CD14-positive monocyte (primary cell): Measurements from ENCODE around the gene TP53TG5. TPM values are rescaled to one million over a fixed set of nuclear protein-coding genes. Genes with fewer than 3 reads are reported as not detected.

ENCODE experiments used
- DNase-seq, 3 donors: peaks; one replicate each; pipeline ENCODE4 v3.0.0-alpha.2; 2011 to 2022
- H2AFZ ChIP-seq: 2 replicates; pipeline ENCODE4 v1.6.0; 2012; ENCODE audit warnings: mild to moderate bottlenecking, low read depth, low read length, inconsistent platforms; ENCODE audit not compliant: insufficient read depth, poor library complexity, severe bottlenecking
- H3K27ac ChIP-seq, 2 donors: 1 replicate in 1 of 2; 2 replicates in 1 of 2; pipeline ENCODE4 v1.5.1; 2012 to 2013; ENCODE audit warnings: low read length in 2 of 2, control low read depth in 1 of 2, inconsistent platforms in 1 of 2, low read depth in 1 of 2, mild to moderate bottlenecking in 1 of 2
- H3K27me3 ChIP-seq, 2 donors: one replicate each; pipeline versions ENCODE4 v1.6.0 to v1.6.1; 2011 to 2013; ENCODE audit warnings: low read length in 2 of 2; ENCODE audit not compliant: control insufficient read depth in 2 of 2, insufficient read depth in 2 of 2
- H3K36me3 ChIP-seq, 2 donors: replicated peaks in 1 of 2; 1 replicate in 1 of 2; 2 replicates in 1 of 2; pipeline versions ENCODE4 v1.5.1 to v1.6.1; 2012 to 2013; ENCODE audit warnings: low read length in 2 of 2, control low read depth in 1 of 2, inconsistent platforms in 1 of 2, mild to moderate bottlenecking in 1 of 2; ENCODE audit not compliant: insufficient read depth in 2 of 2, control insufficient read depth in 1 of 2
- H3K4me1 ChIP-seq, 2 donors: 1 replicate in 1 of 2; 2 replicates in 1 of 2; pipeline versions ENCODE4 v1.5.1 to v1.6.1; 2012 to 2013; ENCODE audit warnings: low read length in 2 of 2, control low read depth in 1 of 2, inconsistent platforms in 1 of 2, mild to moderate bottlenecking in 1 of 2, moderate library complexity in 1 of 2; ENCODE audit not compliant: insufficient read depth in 2 of 2, control insufficient read depth in 1 of 2
- H3K4me2 ChIP-seq: replicated peaks from 2 replicates; pipeline ENCODE3; 2012; ENCODE audit warnings: low read length, moderate library complexity, mild to moderate bottlenecking; ENCODE audit not compliant: poor library complexity, severe bottlenecking; ENCODE audit errors: extremely low read depth
- H3K4me3 ChIP-seq, 3 experiments: fragments of 200-600 bp in 1 of 3; sonication (generic) in 1 of 3; replicated peaks in 1 of 3; 1 replicate in 2 of 3; 2 replicates in 1 of 3; pipeline ENCODE4 v1.5.1; 2011 to 2013; ENCODE audit warnings: low read length in 3 of 3, mild to moderate bottlenecking in 3 of 3, control low read depth in 2 of 3, low read depth in 2 of 3, inconsistent platforms in 1 of 3, moderate library complexity in 1 of 3
- H3K79me2 ChIP-seq: 2 replicates; pipeline ENCODE4 v1.6.0; 2012; ENCODE audit warnings: mild to moderate bottlenecking, control low read depth, inconsistent platforms, low read length, moderate library complexity; ENCODE audit not compliant: insufficient read depth
- H3K9ac ChIP-seq: 2 replicates; pipeline ENCODE4 v1.6.0; 2017; ENCODE audit warnings: low read length, mild to moderate bottlenecking; ENCODE audit not compliant: insufficient read depth, poor library complexity, severe bottlenecking
- H3K9me3 ChIP-seq, 2 donors: replicated peaks in 1 of 2; 1 replicate in 1 of 2; 2 replicates in 1 of 2; pipeline versions ENCODE4 v1.5.1 to v1.6.1; 2012 to 2013; ENCODE audit warnings: low read length in 2 of 2, control low read depth in 1 of 2; ENCODE audit not compliant: control insufficient read depth in 1 of 2, insufficient read depth in 1 of 2
- H4K20me1 ChIP-seq: 2 replicates; pipeline ENCODE4 v1.6.0; 2012; ENCODE audit warnings: mild to moderate bottlenecking, low read length, control low read depth, moderate library complexity; ENCODE audit not compliant: insufficient read depth
- H3K27ac Mint-ChIP-seq, 7 donors: one replicate each; pipeline ENCODE4 v1.8.0; 2020; ENCODE audit warnings: mild to moderate bottlenecking in 7 of 7, mixed read lengths in 7 of 7, moderate library complexity in 6 of 7, inconsistent platforms in 2 of 7
- H3K27me3 Mint-ChIP-seq, 3 donors: one replicate each; pipeline ENCODE4 v1.8.0; 2021 to 2022; ENCODE audit warnings: low read depth in 3 of 3, mild to moderate bottlenecking in 3 of 3, mixed read lengths in 3 of 3, moderate library complexity in 3 of 3, inconsistent platforms in 1 of 3
- H3K36me3 Mint-ChIP-seq, 2 donors: one replicate each; pipeline ENCODE4 v1.8.0; 2020; ENCODE audit warnings: mixed read lengths in 2 of 2, inconsistent platforms in 1 of 2, mild to moderate bottlenecking in 1 of 2
- H3K4me1 Mint-ChIP-seq: one replicate; pipeline ENCODE4 v1.8.0; 2020; ENCODE audit warnings: mild to moderate bottlenecking, mixed read lengths
- H3K4me3 Mint-ChIP-seq, 2 donors: one replicate each; pipeline ENCODE4 v1.8.0; 2020; ENCODE audit warnings: mild to moderate bottlenecking in 2 of 2, mixed read lengths in 2 of 2, moderate library complexity in 1 of 2
- H3K9me3 Mint-ChIP-seq, 7 donors: one replicate each; pipeline ENCODE4 v1.8.0; 2020 to 2022; ENCODE audit warnings: mixed read lengths in 7 of 7, mild to moderate bottlenecking in 6 of 7, moderate library complexity in 6 of 7, inconsistent platforms in 2 of 7
- WGBS: methylation state at CpG from one replicate; pipeline ENCODE4 v1.1.5; 2013; ENCODE audit warnings: missing lambda C conversion rate; ENCODE audit not compliant: insufficient coverage; 5-methylcytosine and 5-hydroxymethylcytosine counted together
- intact Hi-C, 2 donors: fragments of 100-400 bp; cut with micrococcal nuclease; formaldehyde crosslinking; loops; one replicate each; pipeline versions ENCODE4 v1.15.0 to v1.15.1; 2023
- polyA plus RNA-seq, 3 donors: library from polyadenylated mRNA; depleted of rRNA in 1 of 3; unstranded in 2 of 3; stranded (reverse) in 1 of 3; fragments of 300-500 nt in 2 of 3; fragments of >200 nt in 1 of 3; fragmentation: Illumina TruSeq in 2 of 3; gene quantifications; 1 replicate in 2 of 3; 2 replicates in 1 of 3; pipeline ENCODE4 v1.2.3, GENCODE V29; 2012 to 2021
- TF ChIP-seq, protein P1 (sequence below): fragments of 200-600 bp; IDR thresholded peaks from one replicate; pipeline ENCODE4 v1.8.0; 2022; ENCODE audit warnings: antibody characterized with exemption, mild to moderate bottlenecking

TP53TG5 gene
- polyA plus RNA-seq, 3 donors = 0.11 TPM; not detected in 2

DNA sequence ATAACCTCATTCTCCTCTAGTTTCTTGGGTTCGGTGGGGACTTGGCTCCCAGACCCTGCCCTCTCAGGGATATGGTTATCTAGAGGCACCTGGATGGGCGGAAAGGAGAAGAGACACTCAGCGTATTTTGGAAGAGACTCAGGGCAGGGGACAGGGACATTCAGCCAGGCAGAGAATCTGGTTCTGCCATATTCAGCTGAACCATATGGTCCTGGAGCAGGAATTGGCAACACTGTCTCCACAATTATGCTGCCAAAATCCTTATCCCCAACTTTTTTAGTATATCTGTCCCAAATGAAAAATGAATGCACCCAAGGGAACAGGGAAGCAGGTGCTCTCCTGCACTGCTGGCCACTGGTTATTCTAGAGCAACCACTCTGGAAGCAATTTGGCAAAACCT is 47.6 kb downstream of the TP53TG5 start:
- Mint-ChIP-seq H3K27me3 (peaks cover 0 to 2% (median 0%) of the 10 kb centered on the region in 3 donors), H3K36me3 (peaks cover 9 to 37% of the 10 kb centered on the region in 2 donors), H3K4me3 (no peak overlapping the region), H3K27ac (no peak overlapping the region), H3K4me1 (no peaks in the 10 kb centered on the region), H3K9me3 (no peaks in the 10 kb centered on the region)
- Histone ChIP-seq H3K27me3 (no peaks in the 10 kb centered on the region), H3K9ac (no peak overlapping the region), H3K36me3 (peaks cover 0 to 29% of the 10 kb centered on the region in 2 donors), H3K79me2 (no peaks in the 10 kb centered on the region), H3K27ac (no peak overlapping the region), H3K9me3 (no peaks in the 10 kb centered on the region), H2AFZ (no peak overlapping the region), H3K4me3 (no peak overlapping the region), H3K4me1 (no peaks in the 10 kb centered on the region), H3K4me2 (no peak overlapping the region), H4K20me1 (no peaks in the 10 kb centered on the region)
- WGBS = no CpG with 5 or more reads among the region's 3 CpGs
- TF ChIP-seq, protein P1, sequence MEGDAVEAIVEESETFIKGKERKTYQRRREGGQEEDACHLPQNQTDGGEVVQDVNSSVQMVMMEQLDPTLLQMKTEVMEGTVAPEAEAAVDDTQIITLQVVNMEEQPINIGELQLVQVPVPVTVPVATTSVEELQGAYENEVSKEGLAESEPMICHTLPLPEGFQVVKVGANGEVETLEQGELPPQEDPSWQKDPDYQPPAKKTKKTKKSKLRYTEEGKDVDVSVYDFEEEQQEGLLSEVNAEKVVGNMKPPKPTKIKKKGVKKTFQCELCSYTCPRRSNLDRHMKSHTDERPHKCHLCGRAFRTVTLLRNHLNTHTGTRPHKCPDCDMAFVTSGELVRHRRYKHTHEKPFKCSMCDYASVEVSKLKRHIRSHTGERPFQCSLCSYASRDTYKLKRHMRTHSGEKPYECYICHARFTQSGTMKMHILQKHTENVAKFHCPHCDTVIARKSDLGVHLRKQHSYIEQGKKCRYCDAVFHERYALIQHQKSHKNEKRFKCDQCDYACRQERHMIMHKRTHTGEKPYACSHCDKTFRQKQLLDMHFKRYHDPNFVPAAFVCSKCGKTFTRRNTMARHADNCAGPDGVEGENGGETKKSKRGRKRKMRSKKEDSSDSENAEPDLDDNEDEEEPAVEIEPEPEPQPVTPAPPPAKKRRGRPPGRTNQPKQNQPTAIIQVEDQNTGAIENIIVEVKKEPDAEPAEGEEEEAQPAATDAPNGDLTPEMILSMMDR = no peak
- DNase-seq = no peak
- intact Hi-C loops = no loop called here

DNA sequence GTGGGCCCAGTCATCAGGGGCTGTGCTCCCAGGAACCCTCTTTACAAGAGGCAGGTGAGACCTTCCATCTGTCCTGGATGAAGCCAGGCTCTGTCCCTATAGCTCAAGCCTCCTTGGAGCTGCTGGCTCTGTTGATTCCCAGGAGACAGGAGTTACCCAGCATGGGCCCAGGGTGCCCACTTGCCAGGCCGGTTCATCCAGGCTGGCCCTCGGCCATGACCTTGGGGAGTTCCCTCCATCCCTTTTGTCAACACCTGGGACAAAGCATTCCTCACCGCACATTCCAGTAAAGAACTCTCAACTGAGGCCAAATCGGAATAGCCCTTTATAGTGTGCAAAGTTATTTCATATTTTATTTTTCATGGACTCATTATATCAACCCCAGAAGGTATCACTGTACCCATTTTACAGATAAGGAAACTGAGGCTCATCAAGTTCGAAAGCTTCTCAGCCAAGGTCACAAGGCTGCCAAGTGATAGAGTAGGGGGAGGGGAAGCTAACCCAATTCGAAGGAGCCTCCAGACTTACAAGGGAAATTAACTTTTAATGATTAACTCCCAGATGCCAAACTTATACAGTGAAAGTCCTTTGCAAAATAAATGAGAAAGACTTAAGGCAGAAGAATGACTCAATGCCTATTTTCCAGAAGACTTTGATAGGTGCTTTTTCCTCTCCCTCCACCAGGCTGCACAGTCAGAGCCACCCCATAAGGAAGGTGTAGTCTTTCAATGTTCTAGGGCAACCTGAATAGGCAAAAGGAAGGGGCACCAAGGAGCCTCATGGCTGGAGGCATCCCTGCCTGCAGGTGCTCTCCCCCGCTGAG is 48.4 kb downstream of the TP53TG5 start:
- TF ChIP-seq, protein P1 = no peak
- DNase-seq = no peak
- H3K4me2 ChIP-seq = no peak overlapping the region
- H3K4me3 Mint-ChIP-seq = no peak overlapping the region
- no peaks in the 10 kb centered on the region for H3K27me3 ChIP-seq
- H2AFZ ChIP-seq = no peak overlapping the region
- H3K36me3 Mint-ChIP-seq = peaks cover 9 to 33% of the 10 kb centered on the region in 2 donors
- intact Hi-C loops = no loop called here
- no peaks in the 10 kb centered on the region for H3K9me3 ChIP-seq
- no peaks in the 10 kb centered on the region for H3K4me1 Mint-ChIP-seq
- no peaks in the 10 kb centered on the region for H4K20me1 ChIP-seq
- H3K27me3 Mint-ChIP-seq = peaks cover 0 to 2% (median 0%) of the 10 kb centered on the region in 3 donors
- peaks cover 0 to 29% of the 10 kb centered on the region in 2 donors for H3K36me3 ChIP-seq
- 100% methylated on average over 3 of the region's 7 CpGs for WGBS
- H3K4me3 ChIP-seq = no peak overlapping the region
- H3K9ac ChIP-seq = no peak overlapping the region
- no peaks in the 10 kb centered on the region for H3K79me2 ChIP-seq
- H3K9me3 Mint-ChIP-seq = no peaks in the 10 kb centered on the region
- H3K27ac Mint-ChIP-seq = no peak overlapping the region
- no peaks in the 10 kb centered on the region for H3K4me1 ChIP-seq
- H3K27ac ChIP-seq = no peak overlapping the region
